T-helper 1 cell treated with Interleukin-12 subunit alpha and Interleukin-12 subunit beta and Interleukin-4 antibody, amounts not matched to agents 30 μg/mL and 1 μg/mL, for 36 hours (primary cell): Measurements from ENCODE around the gene TAF7.
"Not testable (repeated sequence)": the region's sequence is repeated elsewhere in the genome, so short reads cannot be mapped to it uniquely, and the experiment has no call there.

Source experiments
- H3K27ac Mint-ChIP-seq: one replicate; pipeline ENCODE4 v1.8.0; 2021; ENCODE audit warnings: mild to moderate bottlenecking, mixed read lengths
- H3K27me3 Mint-ChIP-seq: one replicate; pipeline ENCODE4 v1.8.0; 2021; ENCODE audit warnings: low read depth, mixed read lengths
- H3K36me3 Mint-ChIP-seq: one replicate; pipeline ENCODE4 v1.8.0; 2021; ENCODE audit warnings: low read depth, mixed read lengths
- H3K4me1 Mint-ChIP-seq: one replicate; pipeline ENCODE4 v1.8.0; 2021; ENCODE audit warnings: low read depth, mixed read lengths
- H3K4me3 Mint-ChIP-seq: one replicate; pipeline ENCODE4 v1.8.0; 2021; ENCODE audit warnings: mild to moderate bottlenecking, moderate library complexity, mixed read lengths
- H3K9me3 Mint-ChIP-seq: one replicate; pipeline ENCODE4 v1.8.0; 2021; ENCODE audit warnings: mixed read lengths

Gene TAF7

GRCh38 chr5:141319202-141319601 is 1.4 kb downstream of the TAF7 start:
- Mint-ChIP-seq H3K9me3 (peaks cover 71% of the 10 kb centered on the region), H3K27ac (peak overlapping the region; percentile 100), H3K4me1 (peaks cover 21% of the 10 kb centered on the region), H3K4me3 (peak overlapping the region; percentile 100), H3K27me3 (peaks cover 3% of the 10 kb centered on the region), H3K36me3 (peaks cover 55% of the 10 kb centered on the region)

DNA sequence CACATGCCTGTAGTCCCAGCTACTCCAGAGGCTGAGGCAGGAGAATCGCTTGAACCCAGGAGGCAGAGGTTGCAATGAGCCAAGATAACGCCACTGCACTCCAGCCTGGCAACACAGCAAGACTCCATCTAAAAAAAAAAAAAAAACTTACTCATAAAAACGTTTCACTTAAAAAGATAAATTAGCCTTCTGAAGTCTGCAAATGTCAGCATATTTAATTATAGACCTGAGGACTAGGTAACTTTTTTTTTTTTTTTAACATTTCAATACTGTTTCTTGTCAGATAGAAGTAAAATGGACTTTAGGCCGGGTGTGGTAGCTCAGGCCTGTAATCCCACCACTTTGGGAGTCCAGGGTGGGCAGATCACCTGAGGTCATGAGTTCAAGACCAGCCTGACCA is 3.6 kb downstream of the TAF7 start:
- H3K27ac Mint-ChIP-seq, H3K27me3 Mint-ChIP-seq, H3K4me3 Mint-ChIP-seq: not testable (repeated sequence)
- peaks cover 70% of the 10 kb centered on the region for H3K36me3 Mint-ChIP-seq
- H3K9me3 Mint-ChIP-seq: peaks cover 79% of the 10 kb centered on the region
- H3K4me1 Mint-ChIP-seq: peaks cover 21% of the 10 kb centered on the region

- no peaks in the 10 kb centered on the region for H3K4me1 Mint-ChIP-seq
- H3K9me3 Mint-ChIP-seq: peaks cover 74% of the 10 kb centered on the region
- H3K27me3 Mint-ChIP-seq: no peaks in the 10 kb centered on the region
- no peak overlapping the region for H3K27ac Mint-ChIP-seq
- H3K36me3 Mint-ChIP-seq: peaks cover 52% of the 10 kb centered on the region
- H3K4me3 Mint-ChIP-seq: no peak overlapping the region
These were observed 6.9 kb downstream of the TAF7 start for GRCh38 chr5:141313711-141314110.

GRCh38 chr5:141306630-141307029 is 14.0 kb downstream of the TAF7 start:
- Mint-ChIP-seq H3K27me3 (no peaks in the 10 kb centered on the region), H3K4me3 (no peak overlapping the region), H3K27ac (no peak overlapping the region), H3K9me3 (peaks cover 71% of the 10 kb centered on the region), H3K4me1 (no peaks in the 10 kb centered on the region), H3K36me3 (peaks cover 4% of the 10 kb centered on the region)

DNA sequence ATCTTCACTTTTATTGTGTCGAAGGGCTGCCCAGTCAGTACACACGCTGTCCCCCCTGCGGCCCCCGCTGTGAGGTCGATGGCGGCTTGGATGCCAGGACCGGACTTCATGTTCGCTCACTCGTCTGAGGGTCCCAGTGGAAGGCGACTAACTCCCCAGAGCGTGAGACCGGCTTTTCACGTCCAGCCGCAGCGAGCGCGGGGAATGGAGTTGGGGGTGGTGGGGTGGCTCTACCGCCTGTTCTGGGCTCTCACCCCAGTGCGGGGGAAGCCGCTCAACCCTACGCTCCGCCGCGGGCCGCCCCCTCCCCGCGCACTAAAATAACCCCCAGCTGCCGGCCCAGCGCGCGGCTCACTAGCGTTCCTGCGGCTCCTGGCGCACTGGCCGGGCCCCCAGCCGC is 16.8 kb downstream of the TAF7 start, which contains the start of gene SLC25A2:
SLC25A2 (minus strand) TSS at position 294 of the 400 bp plus-strand sequence; CDS start at position 110, 184 bp downstream.
- H3K36me3 Mint-ChIP-seq: peaks cover 3% of the 10 kb centered on the region
- no peaks in the 10 kb centered on the region for H3K4me1 Mint-ChIP-seq
- H3K4me3 Mint-ChIP-seq: no peak within 1 kb of the TSS
- H3K9me3 Mint-ChIP-seq: peaks cover 65% of the 10 kb centered on the region
- H3K27ac Mint-ChIP-seq: no peak within 1 kb of the TSS
- no peaks in the 10 kb centered on the region for H3K27me3 Mint-ChIP-seq

GRCh38 chr5:141298376-141298775 is 22.2 kb downstream of the TAF7 start:
- Mint-ChIP-seq H3K36me3 (peaks cover 3% of the 10 kb centered on the region), H3K4me1 (no peaks in the 10 kb centered on the region), H3K27me3 (no peaks in the 10 kb centered on the region), H3K9me3 (peaks cover 68% of the 10 kb centered on the region), H3K4me3 (no peak overlapping the region), H3K27ac (no peak overlapping the region)

GRCh38 chr5:141272906-141273305 is 47.7 kb downstream of the TAF7 start:
- Mint-ChIP-seq H3K27me3 (no peaks in the 10 kb centered on the region), H3K4me3 (no peak overlapping the region), H3K27ac (no peak overlapping the region), H3K36me3 (no peaks in the 10 kb centered on the region), H3K4me1 (no peaks in the 10 kb centered on the region), H3K9me3 (peaks cover 74% of the 10 kb centered on the region)

DNA sequence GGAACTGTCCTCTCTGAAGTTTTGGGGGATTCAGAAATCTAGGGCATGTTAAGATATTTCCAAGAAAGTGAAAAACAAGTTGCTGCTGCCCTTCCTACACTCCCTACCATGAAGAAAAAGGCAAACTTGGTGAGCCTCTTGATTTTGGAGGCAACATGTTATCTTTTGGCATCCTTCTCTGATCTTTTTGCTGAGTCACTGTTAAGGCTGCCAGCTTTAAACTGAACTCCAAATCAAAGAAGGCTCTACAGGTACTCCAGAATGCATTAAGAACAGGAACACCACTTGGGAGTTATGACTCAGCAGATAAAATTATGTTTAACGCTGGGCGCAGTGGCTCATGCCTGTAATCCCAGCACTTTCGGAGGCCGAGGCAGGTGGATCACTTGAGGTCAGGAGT is 51.4 kb downstream of the TAF7 start:
- no peak overlapping the region for H3K4me3 Mint-ChIP-seq
- H3K27ac Mint-ChIP-seq: no peak overlapping the region
- no peaks in the 10 kb centered on the region for H3K36me3 Mint-ChIP-seq
- H3K4me1 Mint-ChIP-seq: no peaks in the 10 kb centered on the region
- H3K27me3 Mint-ChIP-seq: no peaks in the 10 kb centered on the region
- H3K9me3 Mint-ChIP-seq: peaks cover 82% of the 10 kb centered on the region
